SIG-M5 (cell line): ENCODE data around the gene DMRT2.

ENCODE experiments used
- DNase-seq: peaks from one replicate; lab custom pipeline; 2025; lab: John Stamatoyannopoulos, UW

DMRT2 gene

DNA sequence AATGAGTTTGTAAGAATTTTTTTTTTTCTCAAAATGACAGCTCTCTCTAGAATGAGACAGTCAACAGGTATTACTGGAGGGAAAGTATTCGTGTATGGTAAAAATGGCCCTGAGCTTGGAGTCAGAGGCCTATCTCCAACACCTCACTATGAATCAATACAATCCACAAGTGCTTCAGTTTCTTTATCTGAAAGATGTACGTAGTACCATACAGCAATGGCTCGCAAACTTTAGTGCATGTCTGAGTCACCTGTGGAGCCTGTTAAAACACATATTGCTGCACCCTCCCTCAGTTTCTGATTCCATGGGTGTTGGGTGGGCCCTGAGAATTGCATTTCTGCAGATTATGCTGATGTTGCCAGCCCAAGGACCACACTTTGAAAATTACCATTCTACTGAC lies 44.6 kb downstream of the DMRT2 start:
- DNase-seq: no peak

- no peak for DNase-seq
These were observed 46.2 kb downstream of the DMRT2 start for GRCh38 chr9:1096155-1096964.

- no peak for DNase-seq
These were observed 48.4 kb downstream of the DMRT2 start for GRCh38 chr9:1098551-1098950.

- no peak for DNase-seq
These were observed 50.0 kb downstream of the DMRT2 start for GRCh38 chr9:1100201-1100600.

DNA sequence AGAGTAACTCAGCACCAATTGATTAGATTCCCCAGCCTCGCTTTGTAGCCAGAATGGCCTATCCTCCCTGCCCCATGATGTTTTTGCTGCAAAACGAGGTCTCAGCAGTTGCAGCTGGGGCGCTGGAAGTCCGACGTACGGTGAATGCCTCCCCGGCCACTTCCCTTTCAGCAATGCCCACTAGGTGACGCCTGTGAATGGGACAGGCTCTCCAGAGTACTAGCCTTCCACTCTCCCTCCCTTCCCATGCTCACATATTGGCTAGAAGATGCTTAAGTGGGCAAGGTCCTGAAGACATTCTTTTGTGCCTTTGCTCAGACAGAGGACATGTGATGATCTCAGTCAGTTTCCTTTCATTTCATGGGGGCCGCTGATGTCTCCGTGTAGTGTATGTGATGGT lies 50.8 kb downstream of the DMRT2 start:
- DNase-seq: no peak

DNA sequence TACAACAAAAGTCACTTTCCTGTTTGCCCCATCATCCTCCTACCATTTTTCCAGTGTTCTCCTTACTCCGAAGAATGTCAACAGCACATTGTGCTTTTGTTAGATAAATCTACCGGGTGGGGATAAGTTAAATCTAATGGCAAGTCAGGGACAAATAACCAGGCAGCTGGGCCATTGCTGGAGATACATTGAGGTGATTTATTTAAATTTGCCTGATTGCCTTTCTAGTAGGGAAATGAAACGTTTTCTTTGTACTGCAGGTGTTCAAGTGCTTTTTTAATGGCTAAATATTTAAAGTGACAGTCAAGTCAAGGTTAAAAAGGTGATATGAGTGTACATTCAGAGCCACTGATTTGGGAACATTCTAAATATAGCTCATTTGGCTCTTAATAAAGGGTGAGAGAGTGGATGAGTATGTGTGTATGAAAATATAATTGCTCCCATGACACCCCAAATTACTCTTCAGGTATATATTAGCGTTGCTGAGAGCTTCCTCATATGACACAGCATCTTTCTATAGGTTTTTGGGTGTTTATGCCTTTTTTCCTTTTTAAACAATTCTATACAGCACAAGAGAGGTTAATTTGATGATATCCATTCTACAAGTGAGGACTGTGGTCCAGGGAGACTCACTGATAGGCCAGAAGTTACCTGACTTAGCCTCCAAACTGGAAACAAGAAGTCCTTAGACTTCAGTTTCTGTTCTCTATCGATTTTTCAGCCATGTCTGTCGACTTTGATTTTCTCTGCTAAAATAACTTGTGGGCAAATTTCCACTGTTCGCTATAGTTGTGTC lies 51.9 kb downstream of the DMRT2 start:
- DNase-seq: no peak

DNA sequence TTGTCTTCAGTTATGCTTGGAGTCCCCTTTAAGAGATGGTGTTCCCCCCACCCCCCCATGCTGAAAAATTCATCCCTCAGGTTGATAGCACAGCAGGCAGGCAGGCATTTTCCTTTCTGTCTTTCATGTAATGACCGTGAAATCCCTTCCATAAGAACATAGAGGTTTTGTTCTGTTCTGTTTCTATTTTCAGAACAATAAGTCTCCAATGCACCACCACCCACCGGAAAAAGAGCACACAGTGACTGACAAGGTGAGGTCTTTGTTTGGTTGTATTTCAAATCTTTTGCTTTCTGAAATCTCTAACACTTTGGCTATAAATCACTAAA lies 52.4 kb downstream of the DMRT2 start:
- DNase-seq: no peak
